ENCODE measurements around the gene ABHD11. TPM values are rescaled to one million over a fixed set of nuclear protein-coding genes. Genes with fewer than 3 reads are reported as not detected.

The ABHD11 gene
- total RNA-seq, 1 experiment from 2014 or later, result 18.9 TPM

DNA sequence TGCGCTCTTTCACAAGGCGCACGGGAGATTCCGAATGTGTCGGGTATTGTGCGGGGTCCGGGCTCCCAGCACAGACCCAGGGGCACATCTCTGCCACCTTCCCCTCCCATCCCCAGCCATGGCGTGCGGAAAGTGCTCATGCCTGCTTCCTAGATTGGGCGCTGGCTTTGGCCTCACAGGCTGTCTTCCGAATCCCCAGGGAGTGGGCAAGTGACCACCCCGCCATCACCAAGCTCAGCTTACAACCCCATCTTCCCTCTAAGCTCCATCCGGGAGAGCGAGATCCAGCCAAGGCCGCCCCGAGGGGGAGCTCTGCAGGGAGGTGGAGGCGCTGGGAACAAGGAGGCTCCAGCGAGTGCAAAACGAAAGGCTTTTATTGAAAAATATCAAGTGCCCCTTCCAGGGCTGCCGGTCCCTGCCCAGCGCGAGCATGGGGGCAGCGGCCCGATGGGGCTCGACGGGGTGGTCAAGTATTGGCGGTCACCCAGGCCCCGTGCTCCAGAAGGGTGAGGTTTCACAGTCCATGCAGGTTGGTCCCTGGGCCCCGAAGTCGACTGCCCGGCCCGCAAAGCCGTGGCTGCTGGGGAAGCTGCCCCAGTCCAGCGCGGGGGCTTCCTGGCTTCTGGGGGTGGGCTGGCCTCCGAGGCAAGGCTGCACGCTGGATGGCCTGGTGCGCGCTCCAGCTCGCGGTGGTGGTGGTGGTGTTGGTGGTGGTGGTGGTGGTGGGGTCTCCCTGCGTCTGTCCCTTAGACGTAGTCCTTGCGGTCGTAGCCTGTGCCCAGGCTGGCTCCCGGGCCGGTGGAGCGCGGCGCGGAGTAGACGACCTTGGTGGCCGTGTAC, 30.3 kb upstream of the ABHD11 start:
- ChIA-PET POLR2A (no interaction called here), CTCF (no interaction called here)
- no peak for DNase-seq (ENCODE audit: unreplicated experiment)
- intact Hi-C loops (cut with micrococcal nuclease), result no loop called here
- Mint-ChIP-seq H3K4me3 (ENCODE audit: unreplicated experiment) (no peak overlapping the region), H3K36me3 (ENCODE audit: insufficient read depth, unreplicated experiment) (no peaks in the 10 kb centered on the region), H3K27me3 (ENCODE audit: insufficient read depth, unreplicated experiment) (peaks cover 12% of the 10 kb centered on the region), H3K9me3 (ENCODE audit: unreplicated experiment) (no peaks in the 10 kb centered on the region), H3K4me1 (ENCODE audit: insufficient read depth, unreplicated experiment) (no peaks in the 10 kb centered on the region), H3K27ac (ENCODE audit: low read depth, unreplicated experiment) (no peak overlapping the region)
- TF ChIP-seq, protein P1, sequence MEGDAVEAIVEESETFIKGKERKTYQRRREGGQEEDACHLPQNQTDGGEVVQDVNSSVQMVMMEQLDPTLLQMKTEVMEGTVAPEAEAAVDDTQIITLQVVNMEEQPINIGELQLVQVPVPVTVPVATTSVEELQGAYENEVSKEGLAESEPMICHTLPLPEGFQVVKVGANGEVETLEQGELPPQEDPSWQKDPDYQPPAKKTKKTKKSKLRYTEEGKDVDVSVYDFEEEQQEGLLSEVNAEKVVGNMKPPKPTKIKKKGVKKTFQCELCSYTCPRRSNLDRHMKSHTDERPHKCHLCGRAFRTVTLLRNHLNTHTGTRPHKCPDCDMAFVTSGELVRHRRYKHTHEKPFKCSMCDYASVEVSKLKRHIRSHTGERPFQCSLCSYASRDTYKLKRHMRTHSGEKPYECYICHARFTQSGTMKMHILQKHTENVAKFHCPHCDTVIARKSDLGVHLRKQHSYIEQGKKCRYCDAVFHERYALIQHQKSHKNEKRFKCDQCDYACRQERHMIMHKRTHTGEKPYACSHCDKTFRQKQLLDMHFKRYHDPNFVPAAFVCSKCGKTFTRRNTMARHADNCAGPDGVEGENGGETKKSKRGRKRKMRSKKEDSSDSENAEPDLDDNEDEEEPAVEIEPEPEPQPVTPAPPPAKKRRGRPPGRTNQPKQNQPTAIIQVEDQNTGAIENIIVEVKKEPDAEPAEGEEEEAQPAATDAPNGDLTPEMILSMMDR (IDR thresholded peaks at IDR 0.05; ENCODE audit: unreplicated experiment), result no peak
- no TSS peak for BruUV-seq (replicated peaks)

DNA sequence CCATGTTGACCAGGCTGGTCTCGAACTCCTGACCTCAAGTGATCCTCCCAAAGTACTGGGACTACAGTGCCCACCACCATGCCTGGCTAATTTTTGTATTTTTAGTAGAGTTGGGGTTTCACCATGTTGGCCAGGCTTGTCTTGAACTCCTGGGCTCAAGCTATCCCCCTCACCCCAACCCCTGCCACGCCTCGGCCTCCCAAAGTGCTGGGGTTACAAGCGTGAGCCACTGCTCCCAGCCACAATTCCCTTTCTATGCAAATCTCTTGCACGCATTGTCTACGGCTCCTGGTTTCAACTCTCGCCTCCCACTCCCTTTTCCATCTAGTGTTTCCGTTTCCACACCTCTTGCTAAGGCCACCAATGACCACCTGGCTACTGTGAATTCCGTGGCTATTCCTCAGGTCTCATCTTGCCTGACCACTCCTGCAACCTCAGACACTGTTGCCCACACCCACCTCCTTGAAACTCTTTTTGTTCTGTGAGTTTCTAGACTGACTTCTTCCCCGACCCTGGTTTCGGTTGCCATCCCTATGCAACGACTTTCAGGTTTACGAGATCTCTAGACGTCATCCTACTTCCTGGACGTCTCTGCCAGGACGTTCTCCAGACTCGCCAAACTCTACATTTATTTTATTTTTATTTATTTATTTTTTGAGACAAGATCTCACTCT, 28.1 kb upstream of the ABHD11 start:
- intact Hi-C loops (cut with micrococcal nuclease), result no loop called here
- no peak overlapping the region for H3K4me3 Mint-ChIP-seq (ENCODE audit: unreplicated experiment)
- H3K9me3 Mint-ChIP-seq (ENCODE audit: unreplicated experiment), result no peaks in the 10 kb centered on the region
- peaks cover 6% of the 10 kb centered on the region for H3K4me1 Mint-ChIP-seq (ENCODE audit: insufficient read depth, unreplicated experiment)
- BruUV-seq (replicated peaks), result no TSS peak
- POLR2A ChIA-PET, result interaction anchor here (0.6 kb wide), 1 partner anchor 717 kb away, joined by 3 read pairs; no protein-coding TSS in a partner anchor
- H3K27ac Mint-ChIP-seq (ENCODE audit: low read depth, unreplicated experiment), result no peak overlapping the region
- TF ChIP-seq, protein P1 (IDR thresholded peaks at IDR 0.05; ENCODE audit: unreplicated experiment), result no peak
- H3K36me3 Mint-ChIP-seq (ENCODE audit: insufficient read depth, unreplicated experiment), result no peaks in the 10 kb centered on the region
- H3K27me3 Mint-ChIP-seq (ENCODE audit: insufficient read depth, unreplicated experiment), result peaks cover 10% of the 10 kb centered on the region
- CTCF ChIA-PET, result interaction anchor here (0.6 kb wide), 1 partner anchor 113 kb away, joined by 3 read pairs; no protein-coding TSS in a partner anchor
- no peak for DNase-seq (ENCODE audit: unreplicated experiment)

DNA sequence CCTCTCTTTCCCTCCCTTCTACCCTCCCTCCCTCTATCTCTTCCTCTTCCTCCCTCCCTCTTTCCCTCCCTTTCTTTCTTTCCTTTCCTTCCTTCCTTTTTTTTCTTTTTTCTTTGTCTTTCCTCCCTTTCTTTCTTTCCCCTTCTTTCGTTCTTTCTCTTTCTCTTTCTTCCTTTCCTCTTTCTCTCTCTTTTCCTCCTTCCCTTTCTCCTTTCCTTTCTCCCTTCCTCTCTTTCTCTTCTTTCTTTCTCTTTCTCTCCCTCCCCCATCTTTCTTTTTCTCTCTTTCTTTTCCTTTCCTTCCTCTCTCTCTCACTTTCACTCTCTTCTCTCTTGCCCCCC, 24.0 kb upstream of the ABHD11 start:
- Mint-ChIP-seq H3K27me3 (ENCODE audit: insufficient read depth, unreplicated experiment) (no peaks in the 10 kb centered on the region), H3K4me3 (ENCODE audit: unreplicated experiment) (no peak overlapping the region), H3K4me1 (ENCODE audit: insufficient read depth, unreplicated experiment) (peaks cover 6% of the 10 kb centered on the region), H3K27ac (ENCODE audit: low read depth, unreplicated experiment) (no peak overlapping the region), H3K36me3 (ENCODE audit: insufficient read depth, unreplicated experiment) (no peaks in the 10 kb centered on the region), H3K9me3 (ENCODE audit: unreplicated experiment) (no peaks in the 10 kb centered on the region)
- intact Hi-C loops (cut with micrococcal nuclease), result no loop called here
- TF ChIP-seq, protein P1 (IDR thresholded peaks at IDR 0.05; ENCODE audit: unreplicated experiment), result no peak
- ChIA-PET POLR2A (no interaction called here), CTCF (no interaction called here)
- BruUV-seq (replicated peaks), result no TSS peak
- no peak for DNase-seq (ENCODE audit: unreplicated experiment)

DNA sequence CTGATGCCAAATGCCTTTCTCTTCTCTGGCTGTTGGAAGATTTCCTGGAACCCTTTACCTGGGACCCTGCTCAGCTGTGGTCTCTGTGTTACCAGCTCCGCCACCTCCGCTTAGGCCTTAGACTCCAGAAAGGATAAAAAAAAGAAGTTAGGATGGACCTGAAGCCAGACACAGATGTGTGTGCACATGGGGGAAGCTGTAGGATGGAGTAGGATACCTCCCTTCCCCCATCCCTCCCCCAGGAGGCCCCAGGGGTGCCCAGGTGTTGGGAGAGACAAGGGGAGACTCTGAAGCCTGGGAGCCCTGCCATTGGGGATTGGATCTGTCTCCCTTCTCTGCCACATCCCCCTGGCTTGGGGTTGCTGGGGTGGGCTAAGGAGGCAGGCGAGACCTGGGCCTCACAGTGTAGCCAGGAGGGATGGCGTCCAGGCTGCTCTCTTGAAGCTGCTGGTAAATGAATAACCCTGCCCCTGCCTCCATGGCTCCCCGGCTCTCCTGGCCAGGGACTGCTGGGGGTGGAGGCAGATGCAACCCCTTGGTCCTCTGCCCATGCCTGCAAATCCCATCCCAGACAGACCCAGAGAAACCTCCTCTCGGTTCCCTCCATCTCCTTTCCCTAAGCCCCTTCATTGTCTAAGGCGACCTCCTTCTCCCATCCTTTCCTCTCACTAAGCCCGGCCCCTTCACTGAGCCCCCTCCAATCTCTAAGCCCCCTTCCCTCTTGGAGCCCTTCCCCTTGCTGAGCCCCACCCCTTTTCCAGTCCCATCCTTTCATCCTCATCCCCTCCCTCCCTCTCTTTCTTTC, 23.5 kb upstream of the ABHD11 start:
- Mint-ChIP-seq H3K27ac (ENCODE audit: low read depth, unreplicated experiment) (no peak overlapping the region), H3K4me3 (ENCODE audit: unreplicated experiment) (no peak overlapping the region), H3K4me1 (ENCODE audit: insufficient read depth, unreplicated experiment) (peaks cover 6% of the 10 kb centered on the region), H3K27me3 (ENCODE audit: insufficient read depth, unreplicated experiment) (no peaks in the 10 kb centered on the region), H3K9me3 (ENCODE audit: unreplicated experiment) (no peaks in the 10 kb centered on the region), H3K36me3 (ENCODE audit: insufficient read depth, unreplicated experiment) (no peaks in the 10 kb centered on the region)
- intact Hi-C loops (cut with micrococcal nuclease), result no loop called here
- CTCF ChIA-PET, result no interaction called here
- BruUV-seq (replicated peaks), result no TSS peak
- TF ChIP-seq, protein P1 (IDR thresholded peaks at IDR 0.05; ENCODE audit: unreplicated experiment), result no peak
- POLR2A ChIA-PET, result interaction anchor here (0.6 kb wide), 1 partner anchor 251 kb away, joined by 3 read pairs; no protein-coding TSS in a partner anchor
- DNase-seq (ENCODE audit: unreplicated experiment), result no peak
